Endometrial microvascular endothelial cells (primary cell): ENCODE measurements around the gene TRA2B. TPM values are rescaled to one million over a fixed set of nuclear protein-coding genes. Genes with fewer than 3 reads are reported as not detected.
"Not testable (repeated sequence)": the region's sequence is repeated elsewhere in the genome, so short reads cannot be mapped to it uniquely, and the experiment has no call there.

ENCODE experiments used
- in situ Hi-C: cut with HindIII; loops from 2 replicates; pipeline ENCODE4 v1.10.0; 2017; ENCODE audit warnings: low sequenced_read_pairs, low pct_unique_long_range_greater_than_20kb; ENCODE audit errors: inconsistent ontology term
- total RNA-seq: library from RNA; depleted of rRNA; stranded (reverse); fragments of >200 nt; gene quantifications from one replicate; pipeline ENCODE4 v1.2.3, GENCODE V29; 2015; ENCODE audit errors: inconsistent ontology term

TRA2B gene
- total RNA-seq, 1 donor from 2014 or later, result 226 TPM

GRCh38 chr3:185910322-185911075, 27.3 kb downstream of the TRA2B start:
- in situ Hi-C loops, result not testable (repeated sequence)

- in situ Hi-C loops, result not testable (repeated sequence)
Measured at GRCh38 chr3:185909913-185910312, 27.9 kb downstream of the TRA2B start.

GRCh38 chr3:185900228-185900627, 37.6 kb downstream of the TRA2B start:
- in situ Hi-C loops, result no loop called here

- in situ Hi-C loops, result no loop called here
Measured at GRCh38 chr3:185896636-185897035, 41.2 kb downstream of the TRA2B start.

GRCh38 chr3:185887066-185887465, 50.7 kb downstream of the TRA2B start:
- in situ Hi-C loops, result no loop called here

- in situ Hi-C loops, result no loop called here
Measured at GRCh38 chr3:185884641-185885040, 53.2 kb downstream of the TRA2B start.

GRCh38 chr3:185881926-185882325, 55.9 kb downstream of the TRA2B start:
- in situ Hi-C loops, result no loop called here

GRCh38 chr3:185880600-185880999, 57.2 kb downstream of the TRA2B start:
- in situ Hi-C loops, result no loop called here

- in situ Hi-C loops, result no loop called here
Measured at GRCh38 chr3:185878920-185879319, 58.9 kb downstream of the TRA2B start.

- in situ Hi-C loops, result no loop called here
Measured at GRCh38 chr3:185874119-185874518, 63.7 kb downstream of the TRA2B start.

- in situ Hi-C loops, result no loop called here
Measured at GRCh38 chr3:185867650-185868049, 70.2 kb downstream of the TRA2B start.

GRCh38 chr3:185866995-185867394, 70.8 kb downstream of the TRA2B start:
- in situ Hi-C loops, result no loop called here

- in situ Hi-C loops, result no loop called here
Measured at GRCh38 chr3:185866555-185866954, 71.3 kb downstream of the TRA2B start.

Other genes with a start within 250 kb of the TRA2B start
- 39.9 TPM for gene IGF2BP2, start 113.0 kb downstream of the TRA2B start, total RNA-seq
- gene ETV5, start 171.1 kb upstream of the TRA2B start, total RNA-seq, result 61.8 TPM